Inflammatory macrophage treated with lipopolysaccharide for 1 hour (primary cell): ENCODE measurements around the gene JAKMIP1.

ENCODE experiments used
- DNase-seq, 2 donors: peaks; one replicate each; pipeline ENCODE4 v3.0.0-alpha.2; 2020 to 2022

JAKMIP1 gene

GRCh38 chr4:6115342-6115741, 85.0 kb downstream of the JAKMIP1 start:
- DNase-seq, result no peak

- DNase-seq, result no peak
These were observed 85.7 kb downstream of the JAKMIP1 start for GRCh38 chr4:6114601-6115000.

GRCh38 chr4:6114181-6114580, 86.2 kb downstream of the JAKMIP1 start:
- no peak for DNase-seq

GRCh38 chr4:6113641-6114040, 86.7 kb downstream of the JAKMIP1 start:
- DNase-seq, result no peak

DNA sequence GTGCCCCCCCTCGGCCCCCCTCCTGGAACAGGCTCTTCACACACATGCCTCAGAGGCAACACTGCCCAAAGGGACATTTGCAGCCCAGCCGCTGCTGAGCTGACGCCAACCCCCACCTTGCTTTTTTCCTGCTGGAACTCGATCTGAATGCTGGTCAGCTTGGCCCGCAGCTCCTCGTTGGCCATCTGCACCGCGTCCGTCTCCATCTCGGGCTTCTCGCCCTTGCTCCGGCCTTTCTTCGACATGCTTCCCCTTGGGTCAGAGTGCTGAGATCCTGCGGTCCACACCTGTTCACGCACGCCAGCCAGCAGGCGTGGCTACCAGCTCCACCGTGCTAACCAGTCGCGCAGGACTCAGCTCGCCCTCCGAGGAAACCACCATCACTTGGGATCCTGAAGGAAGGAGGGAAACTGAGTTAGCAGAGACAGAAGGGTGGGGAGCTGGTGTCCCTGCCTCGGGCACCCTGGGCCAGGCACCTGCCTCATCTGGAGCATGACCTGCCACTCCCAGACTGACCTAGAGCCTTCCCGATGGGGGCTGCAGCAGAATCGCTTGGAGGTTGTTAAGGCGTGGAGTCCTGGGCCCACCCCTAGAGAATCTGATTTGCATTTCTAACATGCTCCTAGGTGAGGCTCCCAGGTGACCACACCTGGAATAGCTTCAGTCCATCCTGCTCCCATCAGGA, 87.6 kb downstream of the JAKMIP1 start:
- DNase-seq, result no peak

DNA sequence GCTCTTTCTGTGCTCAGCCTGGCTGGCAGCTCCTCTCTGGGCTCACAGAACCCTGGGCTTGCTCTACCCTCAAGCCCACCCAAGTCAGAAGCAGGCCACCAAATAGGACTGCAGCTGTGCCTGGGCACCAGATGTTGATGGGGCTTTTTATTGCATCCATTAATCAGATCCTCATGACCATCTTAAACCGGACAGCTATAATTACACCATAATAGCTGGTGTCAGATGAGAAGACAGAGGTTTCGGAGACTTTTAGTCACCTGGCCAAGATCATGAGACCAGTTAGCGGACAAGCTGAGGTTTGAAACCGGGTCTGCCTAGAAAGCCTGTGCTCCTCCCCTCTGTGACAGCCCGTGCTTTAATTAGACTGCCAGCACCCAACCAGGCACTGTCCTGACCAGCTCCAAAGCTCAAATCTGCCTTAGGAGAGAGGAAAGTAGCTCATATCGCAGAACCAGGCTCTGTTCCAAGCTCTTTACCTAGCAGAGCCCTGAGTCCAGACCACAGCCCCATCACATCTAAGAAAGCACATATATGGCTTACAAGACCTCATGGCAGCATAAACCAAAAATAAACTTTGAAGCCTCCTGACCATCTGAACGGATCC, 88.9 kb downstream of the JAKMIP1 start:
- no peak for DNase-seq

GRCh38 chr4:6110681-6111353, 89.5 kb downstream of the JAKMIP1 start:
- DNase-seq, result no peak

DNA sequence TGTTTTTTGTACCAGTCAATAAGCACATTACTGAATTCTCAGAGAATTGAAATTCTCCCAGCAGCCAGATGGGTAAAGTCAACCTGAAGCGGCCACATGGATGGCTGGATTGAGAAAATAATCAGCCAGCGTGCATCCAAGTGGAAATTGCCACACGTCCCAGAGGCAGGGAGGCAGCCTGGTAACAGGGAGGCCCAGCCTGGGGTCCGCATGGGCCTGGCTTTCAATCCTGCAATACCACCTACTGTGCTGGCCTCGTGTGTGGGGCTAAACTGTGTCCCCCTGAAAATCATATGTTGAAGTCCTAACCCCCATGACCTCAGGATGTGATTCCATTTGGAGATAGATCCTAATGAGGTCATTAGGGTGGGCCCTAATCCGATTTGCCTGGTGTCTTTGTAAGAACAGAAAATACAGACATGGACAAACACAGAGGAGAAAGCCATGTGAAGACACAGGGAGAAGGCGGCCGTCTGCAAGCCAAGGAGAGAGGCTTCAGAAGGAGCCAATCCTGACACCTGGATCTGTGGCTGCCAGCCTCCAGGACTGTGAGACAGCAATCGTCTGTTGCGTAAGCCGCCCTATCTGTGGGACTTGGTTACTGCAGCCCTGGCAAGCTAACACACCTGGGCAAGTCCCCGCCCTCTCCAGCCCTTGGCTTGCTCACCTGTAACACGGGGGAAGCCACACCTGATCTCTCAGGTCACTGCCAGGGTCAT, 90.3 kb downstream of the JAKMIP1 start:
- no peak for DNase-seq

DNA sequence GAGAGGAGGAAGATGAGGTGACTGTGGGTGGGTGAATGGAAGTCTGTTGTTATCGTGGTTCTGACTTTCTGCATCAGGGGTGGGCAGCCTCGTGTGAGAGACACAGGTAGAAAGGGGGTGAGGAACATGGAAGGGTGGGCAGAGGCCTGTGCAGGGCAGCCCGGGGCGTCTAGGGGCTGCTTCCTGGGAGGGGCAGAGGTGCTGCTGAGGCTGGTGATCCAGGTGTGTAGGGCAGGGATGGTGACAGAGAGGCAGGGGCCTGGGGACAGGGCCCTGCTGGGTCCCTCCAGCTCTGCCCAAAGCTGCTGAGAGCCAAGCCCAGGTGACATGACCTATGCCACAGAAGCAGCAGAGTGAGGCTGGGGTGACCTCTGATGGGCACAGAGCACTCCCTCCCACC, 92.5 kb downstream of the JAKMIP1 start:
- DNase-seq, result no peak

DNA sequence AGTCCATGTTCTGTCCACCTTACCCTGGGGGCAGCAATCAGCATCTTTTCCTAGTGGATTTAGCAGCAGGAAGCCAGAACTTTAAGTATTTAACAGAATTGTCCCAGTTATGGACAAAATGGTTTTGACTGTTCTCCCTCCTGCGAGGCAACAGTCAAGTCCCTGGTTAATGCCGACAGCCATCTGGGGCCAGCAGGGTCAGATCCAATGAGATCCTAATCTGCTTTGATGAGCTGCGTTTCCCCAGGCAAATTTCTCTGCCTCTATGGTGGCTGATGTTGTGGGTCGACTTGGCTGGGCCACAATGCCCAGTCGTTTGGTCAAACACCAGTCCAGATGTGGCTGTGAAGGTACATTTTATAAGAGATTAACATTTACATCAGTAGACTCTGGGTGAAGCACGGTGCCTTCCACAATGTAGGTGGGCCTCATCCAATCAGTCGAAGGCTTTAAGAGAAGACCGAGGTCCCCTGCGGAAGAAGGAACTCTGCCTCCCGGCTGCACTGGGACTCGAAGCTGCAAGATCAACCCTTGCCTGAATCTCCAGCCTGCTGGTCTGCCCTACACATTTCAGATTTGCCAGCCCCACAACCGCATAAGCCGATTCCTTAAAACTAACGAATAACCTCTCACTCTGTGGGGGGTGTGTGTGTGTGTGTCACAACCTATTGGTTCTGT, 93.1 kb downstream of the JAKMIP1 start:
- DNase-seq, result no peak

DNA sequence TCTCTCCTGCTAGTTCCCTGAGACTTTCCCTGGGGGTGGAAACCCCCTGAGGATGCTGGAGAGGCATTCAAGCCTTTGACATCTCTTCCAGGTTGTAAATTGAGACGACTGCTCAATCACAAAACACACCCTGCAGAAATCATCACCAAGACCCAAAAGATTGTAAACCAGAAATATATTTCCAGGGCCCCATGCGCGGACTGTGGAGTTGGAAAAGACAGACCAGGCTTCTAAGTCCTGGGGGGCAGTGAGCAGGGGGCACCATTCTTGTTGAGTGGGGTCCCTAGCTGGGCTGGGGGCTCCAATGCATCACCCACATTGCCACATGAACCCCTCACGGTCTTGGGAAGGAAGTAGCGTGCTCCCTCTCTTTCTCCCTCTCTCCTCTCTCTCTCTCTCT, 94.2 kb downstream of the JAKMIP1 start:
- DNase-seq, result no peak

DNA sequence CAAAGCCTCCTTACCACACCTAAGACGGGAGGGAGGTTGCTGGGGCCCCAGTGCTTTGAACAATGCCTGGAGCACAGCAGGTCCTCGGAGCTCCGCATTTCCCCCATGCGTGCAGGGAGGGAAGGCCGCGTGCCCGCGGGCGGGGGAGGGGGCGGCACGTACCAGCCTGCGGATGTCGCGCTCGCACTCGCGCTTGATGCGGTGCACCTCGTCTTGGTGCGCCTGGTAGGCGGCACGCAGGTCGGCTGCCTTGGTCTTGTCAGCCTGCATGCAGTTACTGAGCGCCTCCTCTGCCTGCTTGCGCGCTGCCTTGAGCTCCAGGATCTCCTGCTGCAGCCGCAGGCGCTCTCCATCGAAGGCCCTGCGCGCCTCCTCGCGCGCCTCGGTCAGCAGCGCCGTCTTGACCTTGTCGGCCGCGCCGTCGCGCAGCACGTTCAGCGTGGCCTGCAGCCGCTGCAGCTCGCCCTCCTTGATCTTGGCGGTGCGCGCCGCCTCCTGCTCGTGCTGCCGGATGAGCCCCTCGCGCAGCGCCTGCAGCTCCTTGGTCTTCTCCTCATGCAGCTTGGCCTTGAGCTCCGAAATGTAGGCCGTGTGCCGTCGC, 94.9 kb downstream of the JAKMIP1 start:
- DNase-seq, result no peak

DNA sequence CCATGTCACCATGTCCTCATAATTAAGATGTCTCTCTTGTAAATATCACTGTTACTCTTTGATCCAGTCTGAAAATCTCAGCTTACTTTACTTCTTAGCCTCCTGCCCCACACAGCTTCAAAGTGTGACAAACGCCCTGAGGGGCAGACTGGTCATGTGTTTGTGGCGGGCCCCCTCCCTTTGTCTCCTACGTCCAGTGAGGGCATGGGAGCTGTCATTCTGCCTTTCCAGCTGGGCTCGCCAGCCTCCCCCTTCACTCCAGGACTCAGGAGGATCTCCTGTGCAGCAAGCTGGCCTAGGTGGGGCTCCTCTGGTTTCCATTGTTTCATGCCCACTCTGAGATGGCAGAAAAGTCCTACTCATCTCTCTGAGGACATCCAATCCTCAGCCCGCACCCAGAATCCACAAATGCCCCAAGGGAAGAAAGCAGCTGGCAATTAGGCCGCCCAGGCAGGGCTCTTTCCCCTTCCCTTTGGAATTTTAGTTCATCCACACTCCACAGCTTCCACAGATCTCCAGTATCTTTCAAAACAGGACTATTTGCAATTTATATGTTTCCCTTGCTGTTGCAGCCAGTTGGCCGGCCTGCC, 95.7 kb downstream of the JAKMIP1 start:
- DNase-seq, result no peak

DNA sequence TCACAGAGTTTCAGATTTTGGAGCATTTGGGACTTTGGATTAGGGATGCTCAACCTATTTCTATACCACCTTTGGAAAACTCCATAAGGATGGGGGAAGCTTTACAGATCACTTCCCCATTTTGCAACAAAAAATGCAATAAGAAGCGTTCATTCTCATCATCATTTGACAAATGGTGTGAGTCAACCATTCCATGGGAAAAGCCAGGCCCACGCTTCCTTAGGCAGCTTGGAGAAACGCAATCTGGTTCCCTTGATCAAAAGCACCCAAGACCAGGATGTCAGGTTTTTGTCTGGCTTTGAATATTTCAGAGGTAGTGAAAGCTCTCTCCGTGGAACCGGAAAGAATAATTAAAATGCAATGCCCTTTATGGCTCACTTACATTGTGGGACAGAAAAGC, 102.8 kb downstream of the JAKMIP1 start:
- DNase-seq, result peak in 1 of 2 donors; percentile 35

- DNase-seq, result no peak
These were observed 104.5 kb downstream of the JAKMIP1 start for GRCh38 chr4:6095897-6096296.

- peak; percentile 55 to 83 for DNase-seq
These were observed 105.2 kb downstream of the JAKMIP1 start for GRCh38 chr4:6095023-6095752.

DNA sequence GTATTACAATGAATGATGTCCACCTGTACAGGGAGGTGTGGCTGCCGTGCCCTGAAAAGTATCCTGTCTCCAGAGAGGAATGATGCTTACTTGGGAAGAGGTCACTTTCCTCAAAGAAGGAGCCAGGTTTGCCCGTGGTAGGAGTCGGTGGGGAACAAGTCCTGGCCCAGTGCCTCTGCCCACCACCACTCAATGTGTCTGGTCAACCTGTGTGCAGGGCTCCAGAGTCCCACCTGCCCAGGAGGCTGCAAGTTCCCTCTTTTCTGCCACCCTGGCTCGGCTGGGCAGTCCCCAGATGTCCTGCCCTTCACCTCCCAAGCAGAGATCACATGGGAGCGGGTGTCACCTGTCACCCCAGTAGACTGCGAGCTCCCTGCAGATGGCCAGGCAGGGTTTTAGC, 106.7 kb downstream of the JAKMIP1 start:
- no peak for DNase-seq

- no peak for DNase-seq
These were observed 107.4 kb downstream of the JAKMIP1 start for GRCh38 chr4:6092971-6093370.

DNA sequence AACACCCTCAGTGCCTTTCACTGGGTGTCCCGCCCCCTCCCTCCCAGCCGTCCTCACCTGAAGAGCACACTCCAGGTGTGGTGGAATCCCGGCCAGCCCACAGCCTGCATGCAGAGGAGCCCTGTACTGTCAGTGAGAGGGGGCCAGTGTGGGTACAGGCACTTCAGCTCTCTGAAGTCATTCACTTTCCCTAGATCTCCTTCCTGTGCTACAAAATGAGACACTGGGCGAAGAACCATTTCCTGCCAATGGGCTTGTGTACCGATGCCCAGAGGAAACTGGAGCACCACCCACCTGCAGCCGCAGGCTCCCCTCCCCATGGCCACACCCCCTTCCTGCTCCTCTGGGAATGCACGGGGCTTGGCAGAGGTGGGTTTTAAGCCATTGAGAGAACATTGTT, 108.2 kb downstream of the JAKMIP1 start:
- DNase-seq, result no peak

- DNase-seq, result no peak
These were observed 109.4 kb downstream of the JAKMIP1 start for GRCh38 chr4:6090931-6091330.

GRCh38 chr4:6088950-6089349, 111.4 kb downstream of the JAKMIP1 start:
- no peak for DNase-seq
